Right renal pelvis (tissue), 4 donors: ENCODE data around the gene UBQLN3. TPM values are rescaled to one million over a fixed set of nuclear protein-coding genes. Genes with fewer than 3 reads are reported as not detected.
A peak's percentile ranks its signal among the peaks of the same experiment; 100 is the strongest.

Experiments used
- DNase-seq, 4 donors: peaks; one replicate each; pipeline ENCODE4 v3.0.0-alpha.2; 2013; ENCODE audit warnings: low read depth in 4 of 4, low spot score in 3 of 4, missing footprints in 1 of 4
- polyA plus RNA-seq, 4 donors: library from polyadenylated mRNA; unstranded; fragments of 120-200 nt; gene quantifications; one replicate each; pipeline ENCODE4 v1.2.1, GENCODE V29; 2013; ENCODE audit not compliant: insufficient read length in 4 of 4

UBQLN3 gene
- polyA plus RNA-seq, 4 donors: not detected

GRCh38 chr11:5507177-5507932 is 2.4 kb downstream of the UBQLN3 start:
- no peak for DNase-seq

- DNase-seq: no peak
Measured at GRCh38 chr11:5505363-5506048, 4.3 kb downstream of the UBQLN3 start.

- DNase-seq: peak in 2 of 4 donors; percentile 8 to 13
Measured at GRCh38 chr11:5504403-5504921, 5.3 kb downstream of the UBQLN3 start.

DNA sequence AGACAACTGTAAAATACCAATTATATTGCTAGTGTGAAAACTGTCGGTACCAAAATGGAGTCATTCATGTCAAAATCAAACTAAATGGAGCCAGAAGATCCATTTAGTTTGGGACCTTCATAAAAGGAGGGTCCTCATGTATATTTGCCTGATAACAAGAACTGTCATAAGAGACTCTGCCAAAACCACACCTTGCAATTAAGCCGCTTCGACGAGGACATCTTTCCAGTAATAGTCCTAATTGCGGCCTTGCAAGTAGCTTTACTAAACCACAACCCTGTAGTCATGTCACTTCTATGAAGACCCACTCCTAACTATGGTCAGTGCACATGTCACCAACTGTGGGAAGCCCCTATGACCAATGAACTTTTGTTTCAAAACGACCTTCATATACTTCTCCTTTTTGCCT is 9.4 kb downstream of the UBQLN3 start:
- no peak for DNase-seq

DNA sequence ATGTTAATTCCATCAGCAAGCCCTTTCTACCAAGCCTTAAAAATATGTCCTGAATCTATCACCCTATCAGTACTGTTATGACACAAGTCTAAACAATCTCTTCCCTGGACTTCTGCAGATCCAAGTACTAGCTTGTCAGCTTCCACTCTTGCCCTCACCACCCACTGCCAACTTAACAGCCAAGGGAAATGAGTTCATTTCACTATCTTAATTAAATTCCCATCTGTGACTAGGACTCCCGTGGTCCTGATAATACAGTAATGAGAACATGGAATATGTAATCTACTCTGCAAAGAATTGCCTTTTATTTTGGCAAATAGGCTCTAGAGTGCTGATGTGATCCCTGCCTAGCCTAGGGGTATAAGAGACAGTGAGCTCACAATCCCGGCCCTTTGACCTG is 10.1 kb downstream of the UBQLN3 start:
- no peak for DNase-seq

- no peak for DNase-seq
Measured at GRCh38 chr11:5489576-5490357, 20.0 kb downstream of the UBQLN3 start.

DNA sequence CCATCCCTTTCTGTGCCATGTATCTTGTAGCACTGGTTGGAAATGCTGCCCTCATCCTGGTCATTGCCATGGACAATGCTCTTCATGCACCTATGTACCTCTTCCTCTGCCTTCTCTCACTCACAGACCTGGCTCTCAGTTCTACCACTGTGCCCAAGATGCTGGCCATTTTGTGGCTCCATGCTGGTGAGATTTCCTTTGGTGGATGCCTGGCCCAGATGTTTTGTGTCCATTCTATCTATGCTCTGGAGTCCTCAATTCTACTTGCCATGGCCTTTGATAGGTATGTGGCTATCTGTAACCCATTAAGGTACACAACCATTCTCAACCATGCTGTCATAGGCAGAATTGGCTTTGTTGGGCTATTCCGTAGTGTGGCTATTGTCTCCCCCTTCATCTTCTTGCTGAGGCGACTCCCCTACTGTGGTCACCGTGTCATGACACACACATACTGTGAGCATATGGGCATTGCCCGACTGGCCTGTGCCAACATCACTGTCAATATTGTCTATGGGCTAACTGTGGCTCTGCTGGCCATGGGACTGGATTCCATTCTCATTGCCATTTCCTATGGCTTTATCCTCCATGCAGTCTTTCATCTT is 20.9 kb downstream of the UBQLN3 start:
- no peak for DNase-seq

- no peak for DNase-seq
Measured at GRCh38 chr11:5488385-5488784, 21.4 kb downstream of the UBQLN3 start, which contains the start of gene OR52D1. Gene OR52D1, plus strand, starts transcription at chr11:5488685. Its CDS starts 22 bp downstream, at chr11:5488707.

DNA sequence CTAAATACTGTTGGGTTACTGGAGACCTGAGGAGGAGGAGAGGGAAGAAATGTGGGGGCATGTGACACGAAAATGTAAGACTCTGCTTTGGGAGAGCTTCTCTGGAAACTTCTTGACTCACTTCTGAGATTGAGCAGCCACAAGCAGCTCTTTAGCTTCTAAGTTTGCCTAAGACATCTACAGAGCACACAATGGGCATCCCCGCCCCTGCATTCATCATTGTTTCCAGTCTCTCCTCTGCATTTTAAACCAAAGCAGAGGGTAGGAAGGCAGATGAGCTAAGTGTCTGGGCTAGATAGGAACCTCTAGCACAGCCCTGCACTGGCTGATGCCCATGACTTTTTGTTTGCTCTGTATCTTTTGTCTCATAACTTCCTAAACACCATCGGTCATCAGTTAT is 23.3 kb downstream of the UBQLN3 start:
- no peak for DNase-seq

GRCh38 chr11:5486003-5486402 is 23.8 kb downstream of the UBQLN3 start:
- DNase-seq: no peak

DNA sequence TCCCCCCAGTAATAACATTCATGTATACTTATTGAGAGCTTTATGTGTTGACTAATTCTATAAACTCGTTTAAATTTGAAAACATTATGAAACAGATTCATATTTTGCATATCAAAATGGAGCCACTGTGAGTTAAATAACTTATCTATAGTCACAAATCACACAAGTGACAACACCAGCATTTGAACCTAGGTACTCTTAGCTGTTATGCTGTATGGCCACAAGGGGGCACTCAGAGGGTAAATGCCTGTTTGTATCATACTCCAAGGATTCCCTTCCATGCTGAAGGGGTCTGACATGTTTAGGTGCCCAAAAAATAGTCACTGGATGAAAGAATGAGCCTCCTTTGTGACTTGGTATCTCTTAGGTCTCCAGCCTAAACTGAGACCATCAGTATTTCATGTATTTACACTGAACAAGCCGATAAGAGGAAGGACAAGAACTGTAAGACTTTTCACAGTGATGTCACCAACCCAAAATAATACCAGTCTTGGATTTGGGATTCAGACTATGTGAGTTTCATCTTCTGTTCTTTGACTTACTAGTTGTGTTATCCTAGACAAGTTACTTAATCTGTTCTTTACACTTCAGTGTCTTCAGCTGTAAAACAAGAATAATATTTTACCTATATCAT is 33.5 kb downstream of the UBQLN3 start:
- peak; percentile 4 to 21 (median 11) for DNase-seq

- no peak for DNase-seq
Measured at GRCh38 chr11:5473921-5474320, 35.8 kb downstream of the UBQLN3 start.

GRCh38 chr11:5467527-5467926 is 42.2 kb downstream of the UBQLN3 start:
- no peak for DNase-seq

GRCh38 chr11:5460983-5461621 is 48.7 kb downstream of the UBQLN3 start:
- DNase-seq: no peak

Other genes starting within 250 kb of the UBQLN3 start
- 10 to 100 TPM in 1 of 4 donors, 1 to 10 TPM in 3; 6.6 to 11.6 (median 7.4) TPM for gene HBE1, start 240.0 kb downstream of the UBQLN3 start, polyA plus RNA-seq
- gene OR51B4, start 208.0 kb downstream of the UBQLN3 start, polyA plus RNA-seq: under 1 TPM in 2 of 4 donors, not detected in 2; 0.12 to 0.24 TPM
- not detected for gene OR51B2, start 185.7 kb downstream of the UBQLN3 start, polyA plus RNA-seq
- under 1 TPM; 0.35 to 0.69 (median 0.60) TPM for gene OR51B5, start 166.4 kb downstream of the UBQLN3 start, polyA plus RNA-seq
- not detected for gene OR51B6, start 158.4 kb downstream of the UBQLN3 start, polyA plus RNA-seq
- gene OR51M1, start 126.1 kb downstream of the UBQLN3 start, polyA plus RNA-seq: under 1 TPM in 1 of 4 donors, not detected in 3; 0.04 TPM
- under 1 TPM in 1 of 4 donors, not detected in 3; 0.06 TPM for gene OR51Q1, start 87.8 kb downstream of the UBQLN3 start, polyA plus RNA-seq
- not detected for gene OR51I1, start 68.4 kb downstream of the UBQLN3 start, polyA plus RNA-seq
- gene OR51I2, start 60.6 kb downstream of the UBQLN3 start, polyA plus RNA-seq: not detected
- gene OR52D1, start 21.3 kb downstream of the UBQLN3 start, polyA plus RNA-seq: not detected
- under 1 TPM; 0.34 to 0.91 (median 0.50) TPM for gene UBQLNL, start 6.7 kb upstream of the UBQLN3 start, polyA plus RNA-seq
- not detected for gene OR52H1, start 38.6 kb upstream of the UBQLN3 start, polyA plus RNA-seq
- under 1 TPM in 1 of 4 donors, not detected in 3; 0.05 TPM for gene OR52B6, start 70.9 kb upstream of the UBQLN3 start, polyA plus RNA-seq
- 10 to 100 TPM; 16.9 to 73.5 (median 39.6) TPM for gene TRIM6, start 86.7 kb upstream of the UBQLN3 start, polyA plus RNA-seq
- gene TRIM34, start 115.0 kb upstream of the UBQLN3 start, polyA plus RNA-seq: 10 to 100 TPM in 3 of 4 donors, 1 to 10 TPM in 1; 8.2 to 12.7 (median 11.5) TPM
- 10 to 100 TPM; 34.8 to 46.9 (median 41.6) TPM for gene TRIM5, start 175.1 kb upstream of the UBQLN3 start, polyA plus RNA-seq
- 10 to 100 TPM in 1 of 4 donors, 1 to 10 TPM in 3; 6.9 to 10.6 (median 7.9) TPM for gene TRIM22, start 179.8 kb upstream of the UBQLN3 start, polyA plus RNA-seq
- gene OR56B1, start 226.5 kb upstream of the UBQLN3 start, polyA plus RNA-seq: not detected
- gene OR52N4, start 244.3 kb upstream of the UBQLN3 start, polyA plus RNA-seq: not detected